GM12864 (cell line): ENCODE results near the gene MAP4K2.

Source experiments
- DNase-seq: peaks from one replicate; pipeline ENCODE4 v3.0.0-alpha.2; 2011; ENCODE audit warnings: low read depth
- H3K4me3 ChIP-seq: 2 replicates; pipeline ENCODE4 v1.5.1; 2011; ENCODE audit warnings: mild to moderate bottlenecking, low read depth, low read length, control low read depth
- TF ChIP-seq, protein P1 (sequence below): IDR thresholded peaks from 2 replicates; pipeline ENCODE4 v1.5.1; 2011; ENCODE audit warnings: low read depth, mild to moderate bottlenecking, moderate library complexity, low read length, control low read depth, inconsistent platforms; ENCODE audit errors: missing control alignments

MAP4K2 gene

GRCh38 chr11:64794526-64794925 lies 8.5 kb downstream of the MAP4K2 start:
- DNase-seq: no peak
- TF ChIP-seq, protein P1, sequence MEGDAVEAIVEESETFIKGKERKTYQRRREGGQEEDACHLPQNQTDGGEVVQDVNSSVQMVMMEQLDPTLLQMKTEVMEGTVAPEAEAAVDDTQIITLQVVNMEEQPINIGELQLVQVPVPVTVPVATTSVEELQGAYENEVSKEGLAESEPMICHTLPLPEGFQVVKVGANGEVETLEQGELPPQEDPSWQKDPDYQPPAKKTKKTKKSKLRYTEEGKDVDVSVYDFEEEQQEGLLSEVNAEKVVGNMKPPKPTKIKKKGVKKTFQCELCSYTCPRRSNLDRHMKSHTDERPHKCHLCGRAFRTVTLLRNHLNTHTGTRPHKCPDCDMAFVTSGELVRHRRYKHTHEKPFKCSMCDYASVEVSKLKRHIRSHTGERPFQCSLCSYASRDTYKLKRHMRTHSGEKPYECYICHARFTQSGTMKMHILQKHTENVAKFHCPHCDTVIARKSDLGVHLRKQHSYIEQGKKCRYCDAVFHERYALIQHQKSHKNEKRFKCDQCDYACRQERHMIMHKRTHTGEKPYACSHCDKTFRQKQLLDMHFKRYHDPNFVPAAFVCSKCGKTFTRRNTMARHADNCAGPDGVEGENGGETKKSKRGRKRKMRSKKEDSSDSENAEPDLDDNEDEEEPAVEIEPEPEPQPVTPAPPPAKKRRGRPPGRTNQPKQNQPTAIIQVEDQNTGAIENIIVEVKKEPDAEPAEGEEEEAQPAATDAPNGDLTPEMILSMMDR: no peak
- no peak overlapping the region for H3K4me3 ChIP-seq

DNA sequence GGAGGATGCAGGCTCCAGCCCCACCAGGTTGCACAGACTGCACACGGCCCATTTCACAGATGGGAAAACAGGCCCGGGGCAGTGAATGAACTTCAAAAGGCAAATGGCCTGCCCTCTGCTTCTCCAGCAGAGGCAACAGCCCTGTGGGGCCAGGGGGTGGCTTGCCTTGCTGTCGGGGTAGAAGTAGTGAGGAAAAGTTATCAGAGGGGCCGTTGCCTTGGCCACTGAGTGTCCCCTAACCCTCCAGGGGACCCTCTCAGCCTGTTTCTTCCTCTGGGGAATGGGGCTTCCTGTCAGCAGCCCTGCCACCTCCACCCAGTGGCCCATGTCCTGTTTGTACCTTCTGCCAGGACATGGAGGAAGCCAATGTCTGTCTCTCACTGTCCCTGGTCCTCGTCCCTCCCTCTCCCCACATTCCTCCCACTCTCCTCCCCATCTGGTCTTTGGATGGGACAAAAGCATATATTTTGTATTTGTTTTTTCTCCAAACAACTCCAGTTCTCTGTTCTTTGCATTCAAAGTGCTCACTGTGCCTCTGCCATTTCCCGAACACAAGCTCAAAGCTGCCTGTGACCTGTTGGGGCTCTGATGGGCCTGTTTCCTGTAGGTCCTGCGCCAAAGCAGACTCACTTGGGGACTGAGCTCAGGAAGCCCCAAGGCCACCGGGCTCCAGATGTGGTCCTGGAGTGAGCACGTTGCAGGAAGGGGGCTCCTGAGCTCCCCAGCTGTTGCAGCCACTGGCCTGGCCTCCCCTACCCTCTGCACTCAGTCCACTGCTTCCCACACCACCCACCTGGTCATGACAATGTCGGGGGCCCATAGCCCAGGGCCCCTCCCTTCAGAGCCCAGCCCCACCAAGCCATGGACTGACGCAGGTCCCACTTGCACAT lies 9.5 kb downstream of the MAP4K2 start:
- DNase-seq: no peak
- no peak overlapping the region for H3K4me3 ChIP-seq
- TF ChIP-seq, protein P1: no peak

DNA sequence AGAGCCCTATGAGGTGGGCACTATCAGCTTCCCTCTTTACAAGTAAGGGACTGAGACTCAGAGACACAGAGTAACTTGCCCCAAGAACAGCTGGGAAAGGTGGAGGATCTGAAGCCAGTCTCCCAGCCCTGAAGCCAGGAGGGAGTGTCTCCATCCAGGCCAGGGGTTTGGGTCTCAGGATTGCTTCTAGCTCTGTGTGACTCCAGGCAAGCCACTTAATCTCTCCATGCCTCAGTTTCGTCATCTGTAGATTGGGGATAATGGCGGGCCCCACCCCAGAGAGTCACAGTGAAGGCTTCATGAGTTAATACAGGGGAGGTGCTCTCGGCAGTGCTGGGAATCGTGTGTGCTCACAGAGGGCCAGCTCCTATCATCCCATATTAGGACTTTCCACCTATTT lies 10.5 kb downstream of the MAP4K2 start:
- DNase-seq: no peak
- H3K4me3 ChIP-seq: no peak overlapping the region
- TF ChIP-seq, protein P1: no peak

DNA sequence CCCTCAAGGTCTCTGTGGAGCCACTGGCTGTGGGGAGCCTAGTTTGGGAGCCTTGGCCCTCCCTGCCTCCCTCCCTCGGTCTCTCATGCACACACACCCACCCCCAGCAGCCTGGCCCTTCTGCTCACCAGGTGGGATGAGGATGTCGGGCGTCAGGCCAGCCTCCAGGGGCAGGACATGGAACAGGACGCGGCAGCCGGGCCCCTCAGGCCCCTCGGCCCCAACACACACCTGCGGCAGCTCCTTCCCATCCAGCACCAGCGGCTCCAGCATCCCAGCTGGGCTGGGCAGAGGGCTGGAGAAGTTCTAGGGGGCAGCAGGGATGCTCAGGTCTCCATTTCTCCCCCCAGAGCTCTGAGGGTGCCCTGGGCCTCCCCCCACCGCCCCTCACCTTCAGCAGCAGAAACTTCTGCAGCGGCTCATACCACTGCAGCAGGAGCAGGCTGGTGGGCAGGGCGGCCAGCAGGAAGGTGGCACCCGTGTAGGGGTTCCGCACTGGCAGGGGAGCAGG lies 11.2 kb downstream of the MAP4K2 start:
- TF ChIP-seq, protein P1: no peak
- DNase-seq: no peak
- H3K4me3 ChIP-seq: no peak overlapping the region

GRCh38 chr11:64790205-64791095 lies 12.6 kb downstream of the MAP4K2 start:
- TF ChIP-seq, protein P1: no peak
- DNase-seq: no peak
- no peak overlapping the region for H3K4me3 ChIP-seq

GRCh38 chr11:64789331-64790204 lies 13.4 kb downstream of the MAP4K2 start:
- TF ChIP-seq, protein P1: no peak
- no peak for DNase-seq
- H3K4me3 ChIP-seq: no peak overlapping the region
